Activated T-helper 17 cell treated with anti-CD3 and anti-CD28 coated beads, Interleukin-2, amount 50 U/mL, for 72 hours (primary cell): Measurements from ENCODE around the gene DNAH11. TPM values are rescaled to one million over a fixed set of nuclear protein-coding genes. Genes with fewer than 3 reads are reported as not detected.
"Not testable (repeated sequence)": the region's sequence is repeated elsewhere in the genome, so short reads cannot be mapped to it uniquely, and the experiment has no call there.

Experiments
- ATAC-seq: fragments of 150-1000 bp; cut with Tn5 transposase; replicated peaks from 2 replicates; pipeline ENCODE4 v1.10.0; 2021; ENCODE audit warnings: mild to moderate bottlenecking, moderate library complexity
- H3K27ac Mint-ChIP-seq: one replicate; pipeline ENCODE4 v1.8.0; 2022; ENCODE audit warnings: mixed read lengths
- H3K27me3 Mint-ChIP-seq: one replicate; pipeline ENCODE4 v1.8.0; 2022; ENCODE audit warnings: mixed read lengths
- H3K36me3 Mint-ChIP-seq: one replicate; pipeline ENCODE4 v1.8.0; 2022; ENCODE audit warnings: low read depth, mild to moderate bottlenecking, mixed read lengths
- H3K4me1 Mint-ChIP-seq: one replicate; pipeline ENCODE4 v1.8.0; 2022; ENCODE audit warnings: mixed read lengths
- H3K4me3 Mint-ChIP-seq: one replicate; pipeline ENCODE4 v1.8.0; 2022; ENCODE audit warnings: mild to moderate bottlenecking, mixed read lengths
- H3K9me3 Mint-ChIP-seq: one replicate; pipeline ENCODE4 v1.8.0; 2022; ENCODE audit warnings: mixed read lengths
- total RNA-seq, 2 donors: library from RNA; stranded (reverse); gene quantifications; one replicate each; pipeline ENCODE4 v1.2.3, GENCODE V29; 2022

DNAH11 gene
- total RNA-seq: 1 to 10 TPM in 1 of 2 donors, under 1 TPM in 1; 0.52 to 5.9 TPM

GRCh38 chr7:21542891-21543527 lies at the start of gene DNAH11:
Gene DNAH11, plus strand, starts transcription at chr7:21543039. Its CDS starts 207 bp downstream, at chr7:21543246.
- Mint-ChIP-seq H3K27me3 (peaks cover 61% of the 10 kb centered on the region), H3K27ac (no peak within 1 kb of the TSS), H3K4me3 (peak within 1 kb of the TSS; percentile 56), H3K9me3 (no peaks in the 10 kb centered on the region), H3K36me3 (no peaks in the 10 kb centered on the region), H3K4me1 (no peaks in the 10 kb centered on the region)
- peak; percentile 89 for ATAC-seq

GRCh38 chr7:21495731-21496130 lies 47.1 kb upstream of the DNAH11 start:
- peaks cover 49% of the 10 kb centered on the region for H3K36me3 Mint-ChIP-seq
- H3K4me3 Mint-ChIP-seq: no peak overlapping the region
- no peak overlapping the region for H3K27ac Mint-ChIP-seq
- no peaks in the 10 kb centered on the region for H3K27me3 Mint-ChIP-seq
- H3K4me1 Mint-ChIP-seq: no peaks in the 10 kb centered on the region
- no peak for ATAC-seq
- peaks cover 11% of the 10 kb centered on the region for H3K9me3 Mint-ChIP-seq

GRCh38 chr7:21497072-21497471 lies 45.8 kb upstream of the DNAH11 start:
- no peaks in the 10 kb centered on the region for H3K9me3 Mint-ChIP-seq
- peaks cover 48% of the 10 kb centered on the region for H3K36me3 Mint-ChIP-seq
- no peak overlapping the region for H3K4me3 Mint-ChIP-seq
- no peak for ATAC-seq
- H3K4me1 Mint-ChIP-seq: no peaks in the 10 kb centered on the region
- H3K27ac Mint-ChIP-seq: no peak overlapping the region
- no peaks in the 10 kb centered on the region for H3K27me3 Mint-ChIP-seq

- H3K9me3 Mint-ChIP-seq: peaks cover 17% of the 10 kb centered on the region
- peaks cover 58% of the 10 kb centered on the region for H3K36me3 Mint-ChIP-seq
- no peak for ATAC-seq
- no peak overlapping the region for H3K27ac Mint-ChIP-seq
- H3K4me3 Mint-ChIP-seq: no peak overlapping the region
- H3K27me3 Mint-ChIP-seq: no peaks in the 10 kb centered on the region
- H3K4me1 Mint-ChIP-seq: no peaks in the 10 kb centered on the region
Observed at GRCh38 chr7:21500117-21500832, 42.6 kb upstream of the DNAH11 start.

- H3K9me3 Mint-ChIP-seq: peaks cover 22% of the 10 kb centered on the region
- H3K27me3 Mint-ChIP-seq: no peaks in the 10 kb centered on the region
- no peak for ATAC-seq
- H3K27ac Mint-ChIP-seq: no peak overlapping the region
- H3K4me1 Mint-ChIP-seq: no peaks in the 10 kb centered on the region
- no peak overlapping the region for H3K4me3 Mint-ChIP-seq
- H3K36me3 Mint-ChIP-seq: peaks cover 83% of the 10 kb centered on the region
Observed at GRCh38 chr7:21504021-21504420, 38.8 kb upstream of the DNAH11 start.

GRCh38 chr7:21507627-21508343 lies 35.1 kb upstream of the DNAH11 start:
- Mint-ChIP-seq H3K4me1 (no peaks in the 10 kb centered on the region), H3K4me3 (no peak overlapping the region), H3K27ac (no peak overlapping the region), H3K27me3 (no peaks in the 10 kb centered on the region), H3K9me3 (peaks cover 22% of the 10 kb centered on the region), H3K36me3 (peaks cover 95% of the 10 kb centered on the region)
- ATAC-seq: no peak

GRCh38 chr7:21508538-21508937 lies 34.3 kb upstream of the DNAH11 start:
- no peak for ATAC-seq
- Mint-ChIP-seq H3K9me3 (peaks cover 21% of the 10 kb centered on the region), H3K27me3 (no peaks in the 10 kb centered on the region), H3K27ac (no peak overlapping the region), H3K4me1 (no peaks in the 10 kb centered on the region), H3K4me3 (no peak overlapping the region), H3K36me3 (peaks cover 91% of the 10 kb centered on the region)

- H3K27me3 Mint-ChIP-seq: no peaks in the 10 kb centered on the region
- no peak overlapping the region for H3K4me3 Mint-ChIP-seq
- H3K9me3 Mint-ChIP-seq: no peaks in the 10 kb centered on the region
- H3K27ac Mint-ChIP-seq: no peak overlapping the region
- H3K36me3 Mint-ChIP-seq: peaks cover 38% of the 10 kb centered on the region
- ATAC-seq: no peak
- no peaks in the 10 kb centered on the region for H3K4me1 Mint-ChIP-seq
Observed at GRCh38 chr7:21514062-21514461, 28.8 kb upstream of the DNAH11 start.

GRCh38 chr7:21524680-21525079 lies 18.2 kb upstream of the DNAH11 start:
- no peak for ATAC-seq
- Mint-ChIP-seq H3K36me3 (no peaks in the 10 kb centered on the region), H3K27ac (no peak overlapping the region), H3K9me3 (no peaks in the 10 kb centered on the region), H3K4me3 (no peak overlapping the region), H3K4me1 (no peaks in the 10 kb centered on the region), H3K27me3 (no peaks in the 10 kb centered on the region)

GRCh38 chr7:21526007-21526406 lies 16.8 kb upstream of the DNAH11 start:
- Mint-ChIP-seq H3K9me3 (no peaks in the 10 kb centered on the region), H3K4me3 (no peak overlapping the region), H3K27ac (no peak overlapping the region), H3K27me3 (no peaks in the 10 kb centered on the region), H3K36me3 (no peaks in the 10 kb centered on the region), H3K4me1 (no peaks in the 10 kb centered on the region)
- no peak for ATAC-seq

- Mint-ChIP-seq H3K27ac (no peak overlapping the region), H3K27me3 (no peaks in the 10 kb centered on the region), H3K4me1 (no peaks in the 10 kb centered on the region), H3K9me3 (no peaks in the 10 kb centered on the region), H3K36me3 (no peaks in the 10 kb centered on the region), H3K4me3 (no peak overlapping the region)
- no peak for ATAC-seq
Observed at GRCh38 chr7:21526448-21526847, 16.4 kb upstream of the DNAH11 start.

GRCh38 chr7:21532485-21532884 lies 10.4 kb upstream of the DNAH11 start:
- not testable (repeated sequence) for H3K27ac Mint-ChIP-seq, H3K36me3 Mint-ChIP-seq, H3K4me1 Mint-ChIP-seq, H3K27me3 Mint-ChIP-seq, H3K4me3 Mint-ChIP-seq, ATAC-seq, H3K9me3 Mint-ChIP-seq

GRCh38 chr7:21533646-21534045 lies 9.2 kb upstream of the DNAH11 start:
- not testable (repeated sequence) for H3K4me3 Mint-ChIP-seq, H3K9me3 Mint-ChIP-seq, H3K4me1 Mint-ChIP-seq, H3K36me3 Mint-ChIP-seq, H3K27ac Mint-ChIP-seq, ATAC-seq, H3K27me3 Mint-ChIP-seq

- H3K4me3 Mint-ChIP-seq, H3K27ac Mint-ChIP-seq, ATAC-seq, H3K36me3 Mint-ChIP-seq, H3K9me3 Mint-ChIP-seq, H3K4me1 Mint-ChIP-seq: not testable (repeated sequence)
- peaks cover 28% of the 10 kb centered on the region for H3K27me3 Mint-ChIP-seq
Observed at GRCh38 chr7:21536445-21537118, 6.3 kb upstream of the DNAH11 start.
